K562 (cell line): ENCODE results near the gene FOSL1. TPM values are rescaled to one million over a fixed set of nuclear protein-coding genes. Genes with fewer than 3 reads are reported as not detected.
A peak's percentile ranks its signal among the peaks of the same experiment; 100 is the strongest.

ENCODE experiments used
- BDP1 ChIP-seq: IDR thresholded peaks from 3 replicates; pipeline ENCODE4 v1.6.1; 2011; ENCODE audit not compliant: insufficient read length, insufficient read depth
- DIDO1 ChIP-seq: fragments of 450-650 bp; IDR thresholded peaks from 2 replicates; pipeline ENCODE4 v1.6.1; 2016; ENCODE audit warnings: low read depth, missing biosample characterization, missing genetic modification characterization
- FOXK2 ChIP-seq, 2 experiments: fragments of 450-650 bp; IDR thresholded peaks in 1 of 2; conservative IDR thresholded peaks in 1 of 2; 2 replicates each; pipeline ENCODE4 v1.6.1; 2016; ENCODE audit warnings: low read depth in 2 of 2, mild to moderate bottlenecking in 1 of 2
- GATA2 ChIP-seq: sonication (generic); formaldehyde crosslinking; IDR thresholded peaks from 2 replicates; pipeline ENCODE4 v1.4.0; 2020; ENCODE audit warnings: mild to moderate bottlenecking, missing genetic modification reagents
- GTF2E2 ChIP-seq: fragments of 200-800 bp; sonication (Bioruptor generic); IDR thresholded peaks from 2 replicates; pipeline ENCODE4 v1.6.1; 2016; ENCODE audit warnings: missing genetic modification characterization, missing compliant biosample characterization
- LARP7 ChIP-seq: fragments of 450-650 bp; IDR thresholded peaks from 2 replicates; pipeline ENCODE4 v1.6.1; 2016
- NFE2L1 ChIP-seq: fragments of 450-650 bp; IDR thresholded peaks from 2 replicates; pipeline ENCODE4 v1.6.1; 2016; ENCODE audit warnings: missing genetic modification characterization, low read depth, mild to moderate bottlenecking, missing compliant biosample characterization, moderate library complexity, borderline replicate concordance
- PHF21A ChIP-seq: fragments of 450-650 bp; IDR thresholded peaks from 2 replicates; pipeline ENCODE4 v1.6.1; 2017; ENCODE audit warnings: low read depth, borderline replicate concordance
- SREBF1 ChIP-seq: fragments of 150-350 bp; IDR thresholded peaks from 2 replicates; pipeline ENCODE4 v1.6.1; 2014; ENCODE audit warnings: antibody characterized with exemption, low read depth, low read length, borderline replicate concordance
- TCF7L2 ChIP-seq: fragments of 150-350 bp; IDR thresholded peaks from 2 replicates; pipeline ENCODE4 v1.6.1; 2016; ENCODE audit warnings: low read depth, mild to moderate bottlenecking, low read length, moderate library complexity
- TOE1 ChIP-seq, 2 experiments: fragments of 450-650 bp in 1 of 2; sonication (generic) in 1 of 2; formaldehyde crosslinking in 1 of 2; IDR thresholded peaks; 2 replicates each; pipeline versions ENCODE4 v1.7.1 to v1.8.0; 2016 to 2022; ENCODE audit warnings: borderline replicate concordance in 2 of 2, mild to moderate bottlenecking in 2 of 2, antibody characterized with exemption in 1 of 2, inconsistent platforms in 1 of 2, low read depth in 1 of 2, missing genetic modification reagents in 1 of 2, moderate library complexity in 1 of 2
- XRCC4 ChIP-seq: IDR thresholded peaks from one replicate; pipeline ENCODE4 v1.6.1; 2011; ENCODE audit not compliant: insufficient read depth, insufficient read length; ENCODE audit errors: extremely low read depth
- XRCC5 ChIP-seq: fragments of 200-400 bp; formaldehyde crosslinking; IDR thresholded peaks from 2 replicates; pipeline ENCODE4 v1.6.1; 2017; ENCODE audit warnings: low read depth, mild to moderate bottlenecking, low read length
- ZNF165 ChIP-seq: fragments of 250-450 bp; sonication (Bioruptor Pico); IDR thresholded peaks from 2 replicates; pipeline ENCODE4 v1.4.0; 2020; ENCODE audit warnings: borderline replicate concordance
- ZNF274 ChIP-seq: IDR thresholded peaks from 2 replicates; pipeline ENCODE4 v1.6.1; 2011; ENCODE audit warnings: low read depth, mild to moderate bottlenecking, low read length, moderate library complexity, borderline replicate concordance
- ZNF445 ChIP-seq: fragments of 250-450 bp; sonication (Bioruptor Pico); IDR thresholded peaks from 2 replicates; pipeline ENCODE4 v1.4.0; 2020; ENCODE audit warnings: low read depth, mild to moderate bottlenecking, moderate library complexity
- ZNF695 ChIP-seq: fragments of 450-650 bp; formaldehyde crosslinking; IDR thresholded peaks from 2 replicates; pipeline ENCODE4 v1.4.0; 2020; ENCODE audit warnings: mild to moderate bottlenecking, moderate library complexity
- polyA plus RNA-seq, 8 experiments: library from polyadenylated mRNA; depleted of rRNA in 4 of 8; stranded (reverse) in 5 of 8; unstranded in 3 of 8; fragments of >200 nt; fragmentation: Nextera tagmentation in 2 of 8; fragmentation: Illumina TruSeq in 1 of 8; extraction: Ambion mirVana in 2 of 8; extraction: Trizol in 1 of 8; gene quantifications; 2 replicates each; pipeline versions ENCODE4 v1.2.1 to v1.2.3, GENCODE V29; 2011 to 2014; ENCODE audit warnings: inconsistent platforms in 1 of 8, missing spikeins in 1 of 8
- total RNA-seq, 7 experiments: library from RNA; depleted of rRNA in 6 of 7; stranded (reverse); fragments of >200 nt in 6 of 7; fragmentation: Illumina TruSeq in 2 of 7; extraction: Trizol in 2 of 7; gene quantifications; 2 replicates each; pipeline versions ENCODE4 v1.2.1 to v1.2.3, GENCODE V29; 2011 to 2021; ENCODE audit warnings: low replicate concordance in 1 of 7
- TF ChIP-seq, protein P1 (sequence below): fragments of 450-650 bp; IDR thresholded peaks from 2 replicates; pipeline ENCODE4 v1.6.1; 2016; ENCODE audit warnings: low read depth, mild to moderate bottlenecking, moderate library complexity
- TF ChIP-seq, protein P2 (sequence below): fragments of 450-650 bp; IDR thresholded peaks from 2 replicates; pipeline ENCODE4 v1.6.1; 2016
- TF ChIP-seq, protein P3 (sequence below): sonication (generic); formaldehyde crosslinking; IDR thresholded peaks from 2 replicates; pipeline ENCODE4 v1.8.0; 2022; ENCODE audit warnings: mild to moderate bottlenecking, low read depth, missing genetic modification reagents
- TF ChIP-seq, protein P4 (sequence below): sonication (generic); formaldehyde crosslinking; IDR thresholded peaks from 2 replicates; pipeline ENCODE4 v1.8.1; 2023; ENCODE audit warnings: mild to moderate bottlenecking, missing genetic modification reagents
- TF ChIP-seq, protein P5 (sequence below): fragments of 250-450 bp; sonication (Bioruptor Pico); IDR thresholded peaks from 2 replicates; pipeline ENCODE4 v1.9.0; 2021; ENCODE audit warnings: mild to moderate bottlenecking, inconsistent platforms

Gene FOSL1
- total and polyA plus RNA-seq, 9 of the 15 experiments (the other 6 are each of a cell fraction or from before 2014, with no cell fraction given) = 3.5 to 39.6 (median 10.0) TPM

DNA sequence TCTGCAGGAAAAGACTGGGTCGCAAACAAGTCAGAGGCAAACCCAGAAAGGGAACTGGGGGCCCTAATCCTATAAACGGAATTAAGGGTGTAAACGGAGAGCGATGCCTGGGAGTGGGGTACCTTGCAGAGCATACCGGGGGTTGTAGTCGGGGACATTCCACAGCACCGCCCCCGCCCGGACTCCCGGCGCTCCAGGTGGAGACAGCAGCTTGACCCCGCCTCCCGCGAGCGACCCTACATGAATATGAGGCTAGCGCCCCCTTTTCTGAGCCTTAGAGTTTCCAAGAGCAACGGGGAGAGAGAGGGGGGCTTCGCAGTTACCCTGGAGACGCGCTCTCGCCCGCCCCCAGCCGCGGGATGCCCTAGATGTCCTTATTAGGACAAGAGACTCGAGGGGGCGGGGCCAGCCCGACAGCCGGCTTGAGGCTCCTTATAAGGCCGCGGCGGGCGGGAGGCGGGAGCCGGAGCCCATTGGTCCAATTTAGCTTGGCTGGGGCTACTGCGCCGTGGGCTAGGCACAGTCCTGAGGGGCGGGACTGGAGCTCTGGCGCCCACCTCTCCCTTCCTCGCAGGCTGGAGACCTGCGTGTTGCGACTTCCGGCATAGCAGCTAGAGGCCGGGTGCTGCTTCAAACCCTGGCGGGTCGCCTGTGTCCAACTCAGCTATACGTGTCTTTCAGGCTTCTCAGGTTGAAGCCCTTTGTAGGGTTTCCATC is 40.9 kb downstream of the FOSL1 start (continued):
- no peak for TF ChIP-seq TOE1 (IDR thresholded peaks at IDR 0.05; ENCODE audit: borderline replicate concordance)
- TF ChIP-seq TOE1 (CRISPR knock-in tag; IDR thresholded peaks at IDR 0.05; ENCODE audit: borderline replicate concordance, low read depth) = no peak
- TF ChIP-seq PHF21A = no peak
- TF ChIP-seq XRCC4 = no peak
- no peak for TF ChIP-seq NFE2L1 (tag)
- no peak for TF ChIP-seq GATA2 (CRISPR knock-in tag)
- TF ChIP-seq, protein P1, sequence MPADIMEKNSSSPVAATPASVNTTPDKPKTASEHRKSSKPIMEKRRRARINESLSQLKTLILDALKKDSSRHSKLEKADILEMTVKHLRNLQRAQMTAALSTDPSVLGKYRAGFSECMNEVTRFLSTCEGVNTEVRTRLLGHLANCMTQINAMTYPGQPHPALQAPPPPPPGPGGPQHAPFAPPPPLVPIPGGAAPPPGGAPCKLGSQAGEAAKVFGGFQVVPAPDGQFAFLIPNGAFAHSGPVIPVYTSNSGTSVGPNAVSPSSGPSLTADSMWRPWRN = no peak
- TF ChIP-seq, protein P2, sequence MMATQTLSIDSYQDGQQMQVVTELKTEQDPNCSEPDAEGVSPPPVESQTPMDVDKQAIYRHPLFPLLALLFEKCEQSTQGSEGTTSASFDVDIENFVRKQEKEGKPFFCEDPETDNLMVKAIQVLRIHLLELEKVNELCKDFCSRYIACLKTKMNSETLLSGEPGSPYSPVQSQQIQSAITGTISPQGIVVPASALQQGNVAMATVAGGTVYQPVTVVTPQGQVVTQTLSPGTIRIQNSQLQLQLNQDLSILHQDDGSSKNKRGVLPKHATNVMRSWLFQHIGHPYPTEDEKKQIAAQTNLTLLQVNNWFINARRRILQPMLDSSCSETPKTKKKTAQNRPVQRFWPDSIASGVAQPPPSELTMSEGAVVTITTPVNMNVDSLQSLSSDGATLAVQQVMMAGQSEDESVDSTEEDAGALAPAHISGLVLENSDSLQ = no peak
- TF ChIP-seq BDP1 = no peak
- no peak for TF ChIP-seq ZNF445 (CRISPR knock-in tag)
- no peak for TF ChIP-seq DIDO1
- no peak for TF ChIP-seq ZNF695
- peak; percentile 4 to 41; a peak in 2 of 4 replicates for TF ChIP-seq FOXK2 (conservative IDR thresholded peaks at IDR 0.05 in 1 of 2, IDR thresholded peaks at IDR 0.05 in 1 of 2; ENCODE audit: low read depth in 2 of 2)
- TF ChIP-seq GTF2E2 (tag) = peak; percentile 91
- TF ChIP-seq, protein P3, sequence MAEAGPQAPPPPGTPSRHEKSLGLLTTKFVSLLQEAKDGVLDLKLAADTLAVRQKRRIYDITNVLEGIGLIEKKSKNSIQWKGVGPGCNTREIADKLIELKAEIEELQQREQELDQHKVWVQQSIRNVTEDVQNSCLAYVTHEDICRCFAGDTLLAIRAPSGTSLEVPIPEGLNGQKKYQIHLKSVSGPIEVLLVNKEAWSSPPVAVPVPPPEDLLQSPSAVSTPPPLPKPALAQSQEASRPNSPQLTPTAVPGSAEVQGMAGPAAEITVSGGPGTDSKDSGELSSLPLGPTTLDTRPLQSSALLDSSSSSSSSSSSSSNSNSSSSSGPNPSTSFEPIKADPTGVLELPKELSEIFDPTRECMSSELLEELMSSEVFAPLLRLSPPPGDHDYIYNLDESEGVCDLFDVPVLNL = no peak
- TF ChIP-seq ZNF165 (CRISPR knock-in tag) = no peak
- TF ChIP-seq LARP7 = no peak
- no peak; the same call in 1 of the 2 replicates for TF ChIP-seq SREBF1
- no peak for TF ChIP-seq ZNF274
- no peak for TF ChIP-seq TCF7L2
- TF ChIP-seq, protein P4, sequence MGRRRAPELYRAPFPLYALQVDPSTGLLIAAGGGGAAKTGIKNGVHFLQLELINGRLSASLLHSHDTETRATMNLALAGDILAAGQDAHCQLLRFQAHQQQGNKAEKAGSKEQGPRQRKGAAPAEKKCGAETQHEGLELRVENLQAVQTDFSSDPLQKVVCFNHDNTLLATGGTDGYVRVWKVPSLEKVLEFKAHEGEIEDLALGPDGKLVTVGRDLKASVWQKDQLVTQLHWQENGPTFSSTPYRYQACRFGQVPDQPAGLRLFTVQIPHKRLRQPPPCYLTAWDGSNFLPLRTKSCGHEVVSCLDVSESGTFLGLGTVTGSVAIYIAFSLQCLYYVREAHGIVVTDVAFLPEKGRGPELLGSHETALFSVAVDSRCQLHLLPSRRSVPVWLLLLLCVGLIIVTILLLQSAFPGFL = no peak
- TF ChIP-seq, protein P5, sequence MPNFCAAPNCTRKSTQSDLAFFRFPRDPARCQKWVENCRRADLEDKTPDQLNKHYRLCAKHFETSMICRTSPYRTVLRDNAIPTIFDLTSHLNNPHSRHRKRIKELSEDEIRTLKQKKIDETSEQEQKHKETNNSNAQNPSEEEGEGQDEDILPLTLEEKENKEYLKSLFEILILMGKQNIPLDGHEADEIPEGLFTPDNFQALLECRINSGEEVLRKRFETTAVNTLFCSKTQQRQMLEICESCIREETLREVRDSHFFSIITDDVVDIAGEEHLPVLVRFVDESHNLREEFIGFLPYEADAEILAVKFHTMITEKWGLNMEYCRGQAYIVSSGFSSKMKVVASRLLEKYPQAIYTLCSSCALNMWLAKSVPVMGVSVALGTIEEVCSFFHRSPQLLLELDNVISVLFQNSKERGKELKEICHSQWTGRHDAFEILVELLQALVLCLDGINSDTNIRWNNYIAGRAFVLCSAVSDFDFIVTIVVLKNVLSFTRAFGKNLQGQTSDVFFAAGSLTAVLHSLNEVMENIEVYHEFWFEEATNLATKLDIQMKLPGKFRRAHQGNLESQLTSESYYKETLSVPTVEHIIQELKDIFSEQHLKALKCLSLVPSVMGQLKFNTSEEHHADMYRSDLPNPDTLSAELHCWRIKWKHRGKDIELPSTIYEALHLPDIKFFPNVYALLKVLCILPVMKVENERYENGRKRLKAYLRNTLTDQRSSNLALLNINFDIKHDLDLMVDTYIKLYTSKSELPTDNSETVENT (CRISPR knock-in tag) = peak; percentile 91
- TF ChIP-seq XRCC5 = 0 out of 2 replicates have a peak, but pooled peaks have one; percentile 19
